ENCODE results near the gene TM2D1.

TM2D1 gene

DNA sequence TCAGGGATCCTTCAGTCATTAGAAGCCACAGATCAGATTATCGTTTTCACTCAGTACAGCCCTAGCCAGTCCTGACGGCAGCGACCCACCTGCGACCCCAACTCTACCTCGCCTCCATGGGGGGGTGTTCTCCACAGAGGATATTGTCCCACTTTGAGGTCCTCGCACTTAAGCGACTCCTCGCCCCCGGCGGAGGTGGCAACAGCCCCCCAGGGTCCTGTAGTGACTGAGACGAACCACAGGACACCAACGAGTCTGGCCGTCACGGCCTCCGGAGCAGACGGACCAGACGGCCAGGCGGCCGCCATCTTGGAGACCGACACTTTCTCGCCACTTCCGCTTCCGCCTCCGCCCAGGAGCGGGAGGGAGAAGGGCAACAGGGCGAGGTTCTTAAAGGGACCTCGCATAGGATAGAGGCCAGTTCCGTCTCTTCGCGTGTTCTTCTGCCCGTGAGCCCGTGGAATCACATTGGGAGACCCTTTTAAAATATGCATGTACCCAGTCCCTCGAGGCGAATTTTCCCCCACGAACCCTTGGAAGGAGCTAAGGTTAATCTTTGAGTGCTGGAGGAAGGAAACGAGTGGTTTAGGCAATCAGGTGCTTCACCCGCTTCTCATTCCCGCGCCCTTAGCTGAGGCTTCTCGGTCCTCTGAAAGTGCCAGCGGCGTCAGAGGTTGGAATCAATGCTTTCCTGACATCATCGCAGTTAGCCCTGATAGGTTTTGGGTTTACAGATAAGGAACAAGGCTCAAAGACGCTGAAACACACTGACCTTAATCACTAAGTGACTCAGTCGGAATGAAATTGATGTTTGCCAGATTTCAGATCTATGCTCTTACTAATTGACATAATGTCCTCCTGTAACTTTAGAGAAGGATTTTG, at the start of gene TM2D1:
Gene TM2D1, minus strand, starts transcription at position 329 of the 882 bp plus-strand sequence. Its CDS starts 21 bp downstream, at position 308.
- DNase-seq (ENCODE audit: low spot score): peak; percentile 91
- TF ChIP-seq, protein P1, sequence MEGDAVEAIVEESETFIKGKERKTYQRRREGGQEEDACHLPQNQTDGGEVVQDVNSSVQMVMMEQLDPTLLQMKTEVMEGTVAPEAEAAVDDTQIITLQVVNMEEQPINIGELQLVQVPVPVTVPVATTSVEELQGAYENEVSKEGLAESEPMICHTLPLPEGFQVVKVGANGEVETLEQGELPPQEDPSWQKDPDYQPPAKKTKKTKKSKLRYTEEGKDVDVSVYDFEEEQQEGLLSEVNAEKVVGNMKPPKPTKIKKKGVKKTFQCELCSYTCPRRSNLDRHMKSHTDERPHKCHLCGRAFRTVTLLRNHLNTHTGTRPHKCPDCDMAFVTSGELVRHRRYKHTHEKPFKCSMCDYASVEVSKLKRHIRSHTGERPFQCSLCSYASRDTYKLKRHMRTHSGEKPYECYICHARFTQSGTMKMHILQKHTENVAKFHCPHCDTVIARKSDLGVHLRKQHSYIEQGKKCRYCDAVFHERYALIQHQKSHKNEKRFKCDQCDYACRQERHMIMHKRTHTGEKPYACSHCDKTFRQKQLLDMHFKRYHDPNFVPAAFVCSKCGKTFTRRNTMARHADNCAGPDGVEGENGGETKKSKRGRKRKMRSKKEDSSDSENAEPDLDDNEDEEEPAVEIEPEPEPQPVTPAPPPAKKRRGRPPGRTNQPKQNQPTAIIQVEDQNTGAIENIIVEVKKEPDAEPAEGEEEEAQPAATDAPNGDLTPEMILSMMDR (IDR thresholded peaks at IDR 0.05; ENCODE audit: borderline replicate concordance, control extremely low read depth, extremely low read depth, insufficient read depth, missing control alignments): no peak
- in situ Hi-C loops (cut with MboI; ENCODE audit: low sequenced_read_pairs, unreplicated experiment): no loop called here

DNA sequence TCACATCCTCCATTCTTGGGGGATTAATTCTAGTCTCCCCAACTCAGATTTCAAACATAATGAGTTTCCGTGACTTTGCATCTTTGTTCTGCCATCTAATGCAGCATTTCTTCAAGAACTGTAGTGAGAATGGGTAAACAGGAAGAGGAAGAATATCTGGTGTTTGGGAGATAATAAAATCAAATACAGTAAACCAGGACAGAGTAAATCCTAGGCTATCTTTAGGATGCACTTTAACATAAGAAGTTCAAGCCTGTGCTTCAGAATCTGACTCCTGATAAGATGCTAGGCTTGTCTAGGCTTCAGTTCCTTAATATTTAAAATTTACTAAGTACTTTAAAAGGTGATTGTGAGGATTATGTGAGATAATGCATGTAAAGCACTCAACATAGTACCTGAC, 45.2 kb upstream of the TM2D1 start:
- TF ChIP-seq, protein P1 (IDR thresholded peaks at IDR 0.05; ENCODE audit: borderline replicate concordance, control extremely low read depth, extremely low read depth, insufficient read depth, missing control alignments): no peak
- no peak for DNase-seq (ENCODE audit: low spot score)
- in situ Hi-C loops (cut with MboI; ENCODE audit: low sequenced_read_pairs, unreplicated experiment): no loop called here

DNA sequence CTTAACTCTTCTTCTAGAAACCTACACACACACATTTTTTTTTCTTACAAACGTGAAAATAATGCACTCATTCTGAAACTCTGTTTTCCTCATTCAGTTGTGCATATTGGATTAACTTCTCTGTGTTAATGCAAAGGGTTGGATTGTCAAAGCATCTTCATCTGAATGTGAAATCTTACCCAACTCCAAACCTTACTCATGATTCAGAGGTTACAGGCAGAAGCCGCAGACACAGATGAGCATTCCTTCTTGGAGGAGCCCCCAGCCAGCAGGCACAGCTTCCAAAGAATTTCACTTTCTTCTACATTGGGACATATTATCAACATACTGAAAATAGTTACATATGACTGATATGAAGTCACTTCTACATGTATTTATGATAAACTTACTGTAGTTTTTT, 33.0 kb upstream of the TM2D1 start:
- no peak for DNase-seq (ENCODE audit: low spot score)
- in situ Hi-C loops (cut with MboI; ENCODE audit: low sequenced_read_pairs, unreplicated experiment): no loop called here
- TF ChIP-seq, protein P1 (IDR thresholded peaks at IDR 0.05; ENCODE audit: borderline replicate concordance, control extremely low read depth, extremely low read depth, insufficient read depth, missing control alignments): no peak

DNA sequence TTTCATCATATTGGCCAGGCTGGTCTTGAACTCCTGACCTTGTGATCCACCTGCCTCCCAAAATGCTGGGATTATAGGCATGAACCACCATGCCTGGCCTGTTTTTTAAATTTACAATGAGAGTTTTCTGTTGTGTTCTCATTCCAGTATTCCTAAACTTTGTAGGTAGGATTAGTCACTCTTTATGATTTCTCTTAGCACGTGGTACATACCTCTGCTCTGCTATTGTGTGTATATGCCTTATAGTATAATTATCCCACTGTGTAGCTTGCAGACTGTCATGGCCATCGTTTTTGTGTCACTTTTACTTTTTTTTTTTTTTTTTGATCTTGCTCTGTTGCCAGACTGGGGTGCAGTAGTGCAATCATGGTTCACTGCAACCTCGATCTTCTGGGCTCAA, 31.8 kb upstream of the TM2D1 start:
- DNase-seq (ENCODE audit: low spot score): no peak
- TF ChIP-seq, protein P1 (IDR thresholded peaks at IDR 0.05; ENCODE audit: borderline replicate concordance, control extremely low read depth, extremely low read depth, insufficient read depth, missing control alignments): no peak
- in situ Hi-C loops (cut with MboI; ENCODE audit: low sequenced_read_pairs, unreplicated experiment): no loop called here

DNA sequence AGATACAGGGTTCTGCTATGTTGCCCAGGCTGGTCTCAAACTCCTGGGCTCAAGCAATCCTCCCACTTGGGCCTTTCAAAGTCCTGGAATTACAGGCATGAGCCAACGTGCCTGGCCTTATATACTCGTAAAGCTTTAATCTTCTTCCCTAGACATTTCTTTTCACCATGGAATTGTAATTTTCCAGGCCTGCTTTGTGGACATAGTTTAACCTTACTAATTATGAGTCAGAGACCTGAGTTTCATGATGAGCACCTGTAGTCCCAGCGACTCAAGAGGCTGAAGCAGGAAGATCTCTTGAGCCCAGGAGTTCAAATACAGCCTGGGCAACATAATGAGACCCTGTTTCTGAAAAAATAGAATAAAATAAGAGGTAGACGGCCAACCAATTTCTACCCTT, 29.6 kb upstream of the TM2D1 start:
- TF ChIP-seq, protein P1 (IDR thresholded peaks at IDR 0.05; ENCODE audit: borderline replicate concordance, control extremely low read depth, extremely low read depth, insufficient read depth, missing control alignments): no peak
- in situ Hi-C loops (cut with MboI; ENCODE audit: low sequenced_read_pairs, unreplicated experiment): no loop called here
- no peak for DNase-seq (ENCODE audit: low spot score)

DNA sequence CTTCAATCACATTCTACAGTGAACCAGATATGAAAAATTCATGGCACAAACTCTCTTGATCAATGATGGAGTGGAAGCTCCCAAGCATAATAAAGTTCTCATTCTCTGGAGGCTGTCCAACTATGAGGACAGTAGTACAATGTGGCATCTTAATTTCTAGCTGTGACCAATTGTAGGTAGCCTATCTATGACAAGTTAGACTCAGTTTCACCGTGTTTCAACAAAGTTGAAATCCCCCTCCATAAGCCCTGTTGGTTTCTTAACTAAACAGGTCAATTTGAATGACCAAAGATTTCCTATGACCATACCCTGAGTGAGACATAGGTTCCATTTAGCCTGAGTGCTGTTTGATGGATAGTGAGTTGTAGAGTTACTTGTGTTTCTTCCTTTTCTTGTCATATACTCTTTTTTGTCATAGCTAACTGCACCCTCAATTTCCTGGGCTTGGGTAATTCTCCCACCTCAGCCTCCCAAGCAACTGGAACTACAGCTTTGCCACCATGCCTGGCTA, 29.1 kb upstream of the TM2D1 start:
- in situ Hi-C loops (cut with MboI; ENCODE audit: low sequenced_read_pairs, unreplicated experiment): no loop called here
- TF ChIP-seq, protein P1 (IDR thresholded peaks at IDR 0.05; ENCODE audit: borderline replicate concordance, control extremely low read depth, extremely low read depth, insufficient read depth, missing control alignments): no peak
- DNase-seq (ENCODE audit: low spot score): no peak

All from GM13976 (cell line).